GM21390 (cell line): Measurements from ENCODE around the gene BZW2.

Experiments
- ATAC-seq: cut with Tn5 transposase; IDR thresholded peaks from one replicate; pipeline ENCODE4 v1.9.1; 2021; ENCODE audit not compliant: unreplicated experiment

Gene BZW2

DNA sequence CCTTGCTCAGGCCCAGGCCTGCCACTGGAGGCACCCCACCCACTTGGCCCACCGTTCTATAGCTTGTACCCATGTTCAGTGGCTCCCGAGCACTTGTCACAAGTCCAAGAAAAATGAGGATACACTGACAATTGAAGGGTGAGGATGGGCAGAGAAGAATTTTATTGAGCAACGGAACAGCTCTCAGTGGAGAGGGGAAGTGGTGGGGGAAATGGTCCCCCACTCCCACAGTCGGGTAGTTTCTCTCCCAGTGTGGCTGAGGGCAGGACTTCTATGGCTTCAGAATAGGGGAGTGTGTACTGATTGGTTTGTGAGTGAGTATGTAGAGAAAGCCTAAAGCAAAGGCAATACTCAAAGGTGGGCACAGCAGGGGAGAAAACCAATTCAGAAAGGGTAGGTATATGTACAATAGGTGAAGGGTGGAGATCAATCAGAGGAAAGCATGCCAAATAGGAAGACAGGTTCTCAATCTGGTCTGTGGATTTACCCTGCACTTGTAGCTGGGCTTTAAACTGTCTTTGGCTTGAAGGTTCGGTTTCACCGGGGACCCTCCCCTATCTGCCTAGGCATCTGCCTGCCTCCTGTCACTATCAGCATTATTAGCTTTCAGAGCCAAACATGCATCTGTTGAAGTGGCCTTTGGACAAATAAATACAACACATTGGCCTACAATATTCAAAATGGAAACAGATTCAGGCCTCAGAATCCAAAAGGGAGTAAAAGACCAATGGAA lies 98.7 kb downstream of the BZW2 start:
- no peak for ATAC-seq

DNA sequence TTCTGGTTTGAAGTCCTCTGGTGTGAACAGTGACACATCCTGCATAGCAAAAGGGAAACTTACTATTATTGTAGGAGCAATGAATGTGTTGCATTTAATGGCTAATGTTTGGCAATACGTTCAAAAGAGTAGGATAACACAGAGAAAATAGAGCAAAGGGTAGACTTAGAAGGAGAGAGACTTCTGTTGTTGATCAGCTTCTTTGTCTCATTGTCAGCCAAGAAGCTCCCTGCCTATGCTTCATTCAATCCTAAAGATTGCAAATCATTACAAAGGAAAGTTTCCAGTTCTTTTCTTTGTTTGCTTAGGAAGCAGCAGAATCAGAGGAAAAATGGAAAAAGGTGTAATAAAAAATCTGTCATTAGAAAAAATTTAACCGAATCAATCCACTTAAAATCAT lies 99.7 kb downstream of the BZW2 start:
- ATAC-seq = no peak

DNA sequence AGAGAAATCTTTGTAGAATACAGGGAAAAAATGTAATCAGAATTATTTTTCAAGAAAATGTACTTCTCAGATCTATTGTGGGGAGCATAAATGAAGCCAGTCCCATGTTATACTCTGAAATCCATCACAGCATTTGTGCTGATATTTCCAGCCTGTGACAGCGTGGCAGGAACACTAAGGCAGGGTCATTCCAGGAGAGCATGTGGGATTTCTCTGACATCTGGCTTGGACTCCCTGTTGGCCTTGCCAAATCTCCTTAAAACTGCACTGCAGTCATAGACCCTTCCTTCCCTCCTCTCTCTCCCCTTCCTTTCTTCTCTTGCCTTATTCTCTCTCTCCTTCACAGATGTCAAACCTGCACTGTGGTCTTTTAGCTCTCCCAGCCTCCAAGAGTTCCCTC lies 101.1 kb downstream of the BZW2 start:
- no peak for ATAC-seq

GRCh38 chr7:16753102-16753931 lies 107.3 kb downstream of the BZW2 start, which contains the start of gene TSPAN13:
Gene TSPAN13 (plus strand): TSS chr7:16753755. CDS start chr7:16753968, 213 bp downstream.
- peak; percentile 83 for ATAC-seq

- ATAC-seq = peak; percentile 15
Observed at GRCh38 chr7:16753932-16754855, 108.2 kb downstream of the BZW2 start.

DNA sequence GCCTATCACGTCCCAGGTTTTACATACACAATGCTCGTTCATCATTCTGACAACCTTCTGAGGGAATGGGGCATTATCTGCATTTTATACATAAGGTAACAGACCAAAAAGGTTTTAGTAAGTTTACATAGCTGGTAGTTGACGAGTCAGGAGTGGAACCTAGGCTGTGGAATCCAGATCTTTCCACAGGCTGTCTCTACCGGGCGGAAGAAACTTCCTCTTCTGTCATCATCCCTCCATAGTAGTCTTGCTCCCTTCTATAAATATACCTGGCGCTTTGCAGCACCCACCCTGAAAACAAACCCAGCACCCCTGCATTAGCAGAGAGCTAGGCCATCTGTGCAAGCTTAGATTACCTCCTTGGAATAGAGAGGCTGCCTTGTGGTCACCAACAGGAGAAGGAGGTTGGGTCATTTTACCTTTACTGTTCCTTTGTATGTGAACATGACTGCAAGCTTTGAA lies 108.9 kb downstream of the BZW2 start:
- no peak for ATAC-seq

GRCh38 chr7:16755397-16755796 lies 109.4 kb downstream of the BZW2 start:
- ATAC-seq = no peak
